OCI-M1 (cell line): ENCODE results near the gene TTLL12.

Experiments
- DNase-seq: peaks from one replicate; lab custom pipeline; 2025; lab: John Stamatoyannopoulos, UW

The TTLL12 gene

GRCh38 chr22:43173566-43173965 is 13.4 kb downstream of the TTLL12 start:
- no peak for DNase-seq

GRCh38 chr22:43172191-43172590 is 14.7 kb downstream of the TTLL12 start:
- no peak for DNase-seq

- no peak for DNase-seq
Observed at GRCh38 chr22:43171607-43172006, 15.3 kb downstream of the TTLL12 start.

GRCh38 chr22:43171019-43171491 is 15.9 kb downstream of the TTLL12 start:
- no peak for DNase-seq

- DNase-seq, result no peak
Observed at GRCh38 chr22:43170131-43170480, 16.8 kb downstream of the TTLL12 start.

- no peak for DNase-seq
Observed at GRCh38 chr22:43169310-43170130, 17.4 kb downstream of the TTLL12 start.

GRCh38 chr22:43168471-43169309 is 18.2 kb downstream of the TTLL12 start:
- DNase-seq, result no peak

GRCh38 chr22:43167001-43167589 is 19.8 kb downstream of the TTLL12 start:
- DNase-seq, result no peak

GRCh38 chr22:43166132-43166930 is 20.6 kb downstream of the TTLL12 start:
- DNase-seq, result no peak

- DNase-seq, result no peak
Observed at GRCh38 chr22:43164636-43165035, 22.3 kb downstream of the TTLL12 start.

- no peak for DNase-seq
Observed at GRCh38 chr22:43163241-43163795, 23.6 kb downstream of the TTLL12 start.

GRCh38 chr22:43162412-43163150 is 24.4 kb downstream of the TTLL12 start:
- no peak for DNase-seq

GRCh38 chr22:43160497-43161126 is 26.3 kb downstream of the TTLL12 start:
- DNase-seq, result no peak

GRCh38 chr22:43159484-43160178 is 27.3 kb downstream of the TTLL12 start:
- no peak for DNase-seq

- DNase-seq, result no peak
Observed at GRCh38 chr22:43158778-43159483, 28.0 kb downstream of the TTLL12 start.

- no peak for DNase-seq
Observed at GRCh38 chr22:43157874-43158546, 28.9 kb downstream of the TTLL12 start.

- DNase-seq, result no peak
Observed at GRCh38 chr22:43156413-43156812, 30.5 kb downstream of the TTLL12 start.

- DNase-seq, result no peak
Observed at GRCh38 chr22:43155789-43156188, 31.1 kb downstream of the TTLL12 start.
